ENCODE results near the gene CLCNKA.

- TF ChIP-seq, protein P1, sequence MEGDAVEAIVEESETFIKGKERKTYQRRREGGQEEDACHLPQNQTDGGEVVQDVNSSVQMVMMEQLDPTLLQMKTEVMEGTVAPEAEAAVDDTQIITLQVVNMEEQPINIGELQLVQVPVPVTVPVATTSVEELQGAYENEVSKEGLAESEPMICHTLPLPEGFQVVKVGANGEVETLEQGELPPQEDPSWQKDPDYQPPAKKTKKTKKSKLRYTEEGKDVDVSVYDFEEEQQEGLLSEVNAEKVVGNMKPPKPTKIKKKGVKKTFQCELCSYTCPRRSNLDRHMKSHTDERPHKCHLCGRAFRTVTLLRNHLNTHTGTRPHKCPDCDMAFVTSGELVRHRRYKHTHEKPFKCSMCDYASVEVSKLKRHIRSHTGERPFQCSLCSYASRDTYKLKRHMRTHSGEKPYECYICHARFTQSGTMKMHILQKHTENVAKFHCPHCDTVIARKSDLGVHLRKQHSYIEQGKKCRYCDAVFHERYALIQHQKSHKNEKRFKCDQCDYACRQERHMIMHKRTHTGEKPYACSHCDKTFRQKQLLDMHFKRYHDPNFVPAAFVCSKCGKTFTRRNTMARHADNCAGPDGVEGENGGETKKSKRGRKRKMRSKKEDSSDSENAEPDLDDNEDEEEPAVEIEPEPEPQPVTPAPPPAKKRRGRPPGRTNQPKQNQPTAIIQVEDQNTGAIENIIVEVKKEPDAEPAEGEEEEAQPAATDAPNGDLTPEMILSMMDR (IDR thresholded peaks at IDR 0.05): no peak
- TF ChIP-seq POLR2A (IDR thresholded peaks at IDR 0.05): no peak
Measured at GRCh38 chr1:16051039-16051438, 29.2 kb downstream of the CLCNKA start.

Measured in adrenal gland (tissue), 5 donors.